ENCODE data around the gene SPTLC3. TPM values are rescaled to one million over a fixed set of nuclear protein-coding genes. Genes with fewer than 3 reads are reported as not detected.
A peak's percentile ranks its signal among the peaks of the same experiment; 100 is the strongest.

SPTLC3 gene
- total RNA-seq, 1 donor from 2014 or later = 1.2 TPM

DNA sequence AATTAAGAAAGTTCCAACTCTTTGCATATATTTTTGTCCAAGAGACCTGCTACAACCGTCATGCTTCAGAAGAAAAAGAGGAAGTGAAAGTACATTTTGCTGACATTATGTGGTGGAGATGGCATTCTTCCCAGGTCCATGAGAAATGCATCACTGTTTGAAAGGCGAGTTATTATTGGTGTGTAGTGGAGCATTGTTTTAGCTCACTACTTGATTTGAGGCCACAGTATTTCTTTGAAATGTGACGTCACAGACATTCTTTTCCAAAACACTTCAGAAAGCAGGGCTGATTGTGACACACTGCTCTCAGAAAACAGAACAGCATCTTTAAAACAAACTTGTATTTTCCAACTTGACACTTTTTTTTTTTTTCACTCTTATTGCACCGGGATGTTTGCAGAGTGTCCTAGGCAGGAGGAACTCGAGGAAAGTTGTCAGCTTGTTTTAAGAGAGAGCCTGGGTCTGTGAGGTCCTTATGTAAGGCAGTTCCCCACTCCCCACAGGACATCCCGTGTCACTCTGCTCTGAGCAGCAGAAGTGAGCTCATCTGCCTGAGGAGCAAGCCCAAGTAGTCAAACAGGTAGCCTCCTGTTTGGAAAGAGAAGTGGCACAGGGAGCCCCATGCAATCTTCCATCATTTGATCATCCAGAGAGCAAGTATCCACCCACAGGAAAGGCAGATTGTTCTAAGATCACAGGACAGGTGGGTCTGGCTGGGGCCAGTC, 1.1 kb downstream of the SPTLC3 start:
- peak; percentile 86 for DNase-seq (ENCODE audit: low read depth)
- no peaks in the 10 kb centered on the region for H3K27me3 ChIP-seq (ENCODE audit: control insufficient read depth, insufficient read depth, low read length)
- TF ChIP-seq, protein P1, sequence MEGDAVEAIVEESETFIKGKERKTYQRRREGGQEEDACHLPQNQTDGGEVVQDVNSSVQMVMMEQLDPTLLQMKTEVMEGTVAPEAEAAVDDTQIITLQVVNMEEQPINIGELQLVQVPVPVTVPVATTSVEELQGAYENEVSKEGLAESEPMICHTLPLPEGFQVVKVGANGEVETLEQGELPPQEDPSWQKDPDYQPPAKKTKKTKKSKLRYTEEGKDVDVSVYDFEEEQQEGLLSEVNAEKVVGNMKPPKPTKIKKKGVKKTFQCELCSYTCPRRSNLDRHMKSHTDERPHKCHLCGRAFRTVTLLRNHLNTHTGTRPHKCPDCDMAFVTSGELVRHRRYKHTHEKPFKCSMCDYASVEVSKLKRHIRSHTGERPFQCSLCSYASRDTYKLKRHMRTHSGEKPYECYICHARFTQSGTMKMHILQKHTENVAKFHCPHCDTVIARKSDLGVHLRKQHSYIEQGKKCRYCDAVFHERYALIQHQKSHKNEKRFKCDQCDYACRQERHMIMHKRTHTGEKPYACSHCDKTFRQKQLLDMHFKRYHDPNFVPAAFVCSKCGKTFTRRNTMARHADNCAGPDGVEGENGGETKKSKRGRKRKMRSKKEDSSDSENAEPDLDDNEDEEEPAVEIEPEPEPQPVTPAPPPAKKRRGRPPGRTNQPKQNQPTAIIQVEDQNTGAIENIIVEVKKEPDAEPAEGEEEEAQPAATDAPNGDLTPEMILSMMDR (IDR thresholded peaks at IDR 0.05; ENCODE audit: insufficient read depth, low read length, poor library complexity, severe bottlenecking) = no peak

DNA sequence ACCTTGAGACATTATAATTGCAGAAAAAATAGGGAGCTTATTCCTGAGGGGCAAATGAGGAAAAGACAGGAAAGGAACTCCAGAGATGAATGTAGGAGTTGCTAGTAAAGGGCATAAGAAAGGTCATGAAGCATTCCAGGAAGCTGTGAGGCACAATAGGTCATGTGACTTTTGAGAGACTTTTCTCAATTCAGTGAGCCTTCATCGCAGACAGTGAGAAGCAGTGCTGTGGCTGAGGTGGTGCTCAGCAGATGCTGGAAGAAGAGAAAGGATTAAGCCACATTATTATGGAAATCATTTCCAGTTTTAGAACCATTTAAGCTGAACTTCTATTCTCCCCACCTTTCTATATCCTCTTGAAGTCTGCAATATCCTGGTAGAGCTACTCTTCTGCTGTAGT, 4.1 kb downstream of the SPTLC3 start:
- Histone ChIP-seq H3K4me3 (ENCODE audit: low read depth, low read length) (no peak overlapping the region), H3K27me3 (ENCODE audit: control insufficient read depth, insufficient read depth, low read length) (no peaks in the 10 kb centered on the region), H3K36me3 (ENCODE audit: control insufficient read depth, insufficient read depth, low read length) (no peaks in the 10 kb centered on the region)
- no peak for DNase-seq (ENCODE audit: low read depth)
- TF ChIP-seq, protein P1 (IDR thresholded peaks at IDR 0.05; ENCODE audit: insufficient read depth, low read length, poor library complexity, severe bottlenecking) = no peak

More for the DNA sequence above, 1.1 kb downstream of the SPTLC3 start:
- H3K4me3 ChIP-seq (ENCODE audit: low read depth, low read length) = peak overlapping the region; percentile 35
- H3K36me3 ChIP-seq (ENCODE audit: control insufficient read depth, insufficient read depth, low read length) = no peaks in the 10 kb centered on the region

DNA sequence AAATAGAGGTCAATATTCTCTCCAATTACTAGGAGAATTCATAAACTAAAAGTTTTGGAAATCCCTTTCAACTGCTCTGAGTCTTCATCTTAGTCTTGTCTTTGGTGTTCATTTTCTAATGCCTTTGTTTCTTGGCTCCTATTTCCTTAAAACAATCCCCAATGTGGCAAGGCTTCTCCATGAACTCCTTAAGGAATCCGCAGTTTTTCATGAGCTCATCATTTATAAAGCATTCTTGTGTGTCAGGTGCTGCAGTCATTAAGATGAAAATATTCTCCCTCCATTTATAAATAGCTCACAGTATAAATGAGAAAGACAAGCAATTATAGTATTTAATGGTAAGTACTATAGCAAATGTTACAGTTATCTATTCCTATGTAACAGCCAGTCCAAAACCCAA, 4.6 kb downstream of the SPTLC3 start:
- no peak for DNase-seq (ENCODE audit: low read depth)
- H3K36me3 ChIP-seq (ENCODE audit: control insufficient read depth, insufficient read depth, low read length) = no peaks in the 10 kb centered on the region
- TF ChIP-seq, protein P1 (IDR thresholded peaks at IDR 0.05; ENCODE audit: insufficient read depth, low read length, poor library complexity, severe bottlenecking) = no peak
- no peak overlapping the region for H3K4me3 ChIP-seq (ENCODE audit: low read depth, low read length)
- H3K27me3 ChIP-seq (ENCODE audit: control insufficient read depth, insufficient read depth, low read length) = no peaks in the 10 kb centered on the region

DNA sequence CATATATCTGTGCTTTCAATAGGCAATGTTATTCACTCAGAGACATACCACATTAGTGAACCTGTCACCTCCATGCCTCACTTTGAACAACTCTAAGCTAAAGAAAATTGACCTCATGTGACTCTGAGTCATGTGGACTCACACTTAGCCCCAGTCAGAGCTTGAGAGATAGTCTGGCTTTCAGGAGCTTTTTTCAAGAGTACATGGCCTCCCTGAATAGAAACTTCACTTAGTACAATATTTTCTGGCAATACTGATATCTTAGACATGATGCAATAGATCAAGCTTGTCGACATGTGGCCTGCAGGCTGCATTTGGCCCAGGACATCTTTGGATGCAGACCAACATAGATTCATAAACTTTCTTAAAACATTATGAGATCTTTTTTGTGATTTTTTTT, 8.5 kb downstream of the SPTLC3 start:
- TF ChIP-seq, protein P1 (IDR thresholded peaks at IDR 0.05; ENCODE audit: insufficient read depth, low read length, poor library complexity, severe bottlenecking) = no peak
- no peak for DNase-seq (ENCODE audit: low read depth)
- Histone ChIP-seq H3K27me3 (ENCODE audit: control insufficient read depth, insufficient read depth, low read length) (no peaks in the 10 kb centered on the region), H3K36me3 (ENCODE audit: control insufficient read depth, insufficient read depth, low read length) (no peaks in the 10 kb centered on the region), H3K4me3 (ENCODE audit: low read depth, low read length) (no peak overlapping the region)

DNA sequence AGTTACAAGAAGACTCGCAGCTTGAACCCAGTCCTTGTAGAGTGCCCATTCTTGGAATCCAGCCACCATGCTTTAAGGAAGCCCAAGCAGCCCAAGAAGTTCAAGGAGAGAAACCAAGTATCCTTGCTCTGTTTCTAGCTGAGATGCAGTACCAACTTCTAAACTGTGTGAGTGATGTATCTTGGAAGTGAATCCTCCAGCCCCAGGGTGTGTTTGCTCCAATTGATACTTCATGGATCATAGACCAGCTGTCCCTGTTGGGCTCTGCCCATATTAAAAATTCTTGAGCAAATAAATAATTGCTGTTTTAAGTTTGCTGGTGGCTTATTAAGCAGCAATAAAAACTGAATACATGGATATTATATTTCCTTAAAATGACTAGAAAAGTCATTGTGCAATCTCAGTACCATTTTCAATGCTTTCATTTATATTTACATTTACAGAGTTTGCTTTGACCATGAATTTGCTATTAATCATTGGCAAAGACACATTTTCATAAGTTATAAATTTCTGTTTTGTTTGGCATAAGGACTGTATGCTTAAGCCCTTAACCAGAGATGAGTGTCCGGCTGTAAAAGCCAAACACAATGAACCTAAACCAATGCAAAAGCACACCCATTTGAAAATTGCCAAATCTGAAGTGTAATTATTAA, 9.2 kb downstream of the SPTLC3 start:
- TF ChIP-seq, protein P1 (IDR thresholded peaks at IDR 0.05; ENCODE audit: insufficient read depth, low read length, poor library complexity, severe bottlenecking) = no peak
- Histone ChIP-seq H3K4me3 (ENCODE audit: low read depth, low read length) (no peak overlapping the region), H3K27me3 (ENCODE audit: control insufficient read depth, insufficient read depth, low read length) (no peaks in the 10 kb centered on the region), H3K36me3 (ENCODE audit: control insufficient read depth, insufficient read depth, low read length) (no peaks in the 10 kb centered on the region)
- no peak for DNase-seq (ENCODE audit: low read depth)

Data from kidney epithelial cell (primary cell).